ENCODE measurements around the gene PREX1. TPM values are rescaled to one million over a fixed set of nuclear protein-coding genes. Genes with fewer than 3 reads are reported as not detected.

Gene PREX1
- total RNA-seq, 2 experiments from 2014 or later: 82.8 to 86.5 TPM

- CTCF ChIA-PET: interaction anchor here (1.4 to 1.5 kb wide), 2 partner anchors 15 to 16 kb away, joined by 3 to 4 read pairs; no protein-coding TSS in a partner anchor
- POLR2A ChIA-PET: no interaction called here
Measured at GRCh38 chr20:48673507-48673906, 154.3 kb downstream of the PREX1 start.

- ChIA-PET CTCF (interaction anchor here (0.7 to 1.4 kb wide), 2 partner anchors 15 to 16 kb away, joined by 3 to 4 read pairs; no protein-coding TSS in a partner anchor), POLR2A (no interaction called here)
Measured at GRCh38 chr20:48672324-48672723, 155.5 kb downstream of the PREX1 start.

GRCh38 chr20:48671141-48671540, 156.7 kb downstream of the PREX1 start:
- ChIA-PET CTCF (no interaction called here), POLR2A (no interaction called here)

- CTCF ChIA-PET: no interaction called here
- POLR2A ChIA-PET: no interaction called here
Measured at GRCh38 chr20:48669946-48670605, 157.7 kb downstream of the PREX1 start.

- CTCF ChIA-PET: interaction anchor here (1.0 to 2.8 kb wide), 2 partner anchors 11 to 101 kb away, joined by 3 to 13 read pairs; no protein-coding TSS in a partner anchor
- POLR2A ChIA-PET: no interaction called here
Measured at GRCh38 chr20:48668451-48668946, 159.3 kb downstream of the PREX1 start.

GRCh38 chr20:48667889-48668413, 159.8 kb downstream of the PREX1 start:
- ChIA-PET POLR2A (no interaction called here), CTCF (interaction anchor here (1.0 to 2.8 kb wide), 2 partner anchors 10 to 102 kb away, joined by 3 to 13 read pairs; no protein-coding TSS in a partner anchor)

GRCh38 chr20:48667481-48667880, 160.3 kb downstream of the PREX1 start:
- ChIA-PET CTCF (interaction anchor here (2.8 kb wide), 1 partner anchor 10 kb away, joined by 13 read pairs; no protein-coding TSS in a partner anchor), POLR2A (no interaction called here)

GRCh38 chr20:48665785-48666184, 162.0 kb downstream of the PREX1 start:
- ChIA-PET CTCF (no interaction called here), POLR2A (no interaction called here)

- ChIA-PET CTCF (no interaction called here), POLR2A (no interaction called here)
Measured at GRCh38 chr20:48662711-48663110, 165.1 kb downstream of the PREX1 start.

GRCh38 chr20:48661575-48662455, 166.0 kb downstream of the PREX1 start:
- POLR2A ChIA-PET: no interaction called here
- CTCF ChIA-PET: no interaction called here

GRCh38 chr20:48660788-48661187, 167.0 kb downstream of the PREX1 start:
- POLR2A ChIA-PET: no interaction called here
- CTCF ChIA-PET: interaction anchor here (4.5 kb wide), 1 partner anchor 246 kb away, joined by 76 read pairs; no protein-coding TSS in a partner anchor

GRCh38 chr20:48659858-48660257, 167.9 kb downstream of the PREX1 start:
- CTCF ChIA-PET: interaction anchor here (4.5 kb wide), 1 partner anchor 247 kb away, joined by 76 read pairs; no protein-coding TSS in a partner anchor

GRCh38 chr20:48658505-48658904, 169.3 kb downstream of the PREX1 start:
- ChIA-PET POLR2A (no interaction called here), CTCF (interaction anchor here (1.1 to 4.5 kb wide), 11 partner anchors 9 to 258 kb away, joined by 3 to 76 read pairs (median 5); no protein-coding TSS in a partner anchor)

More at GRCh38 chr20:48659858-48660257, 167.9 kb downstream of the PREX1 start:
- POLR2A ChIA-PET: no interaction called here

GRCh38 chr20:48658198-48658476, 169.7 kb downstream of the PREX1 start:
- CTCF ChIA-PET: interaction anchor here (0.8 to 4.5 kb wide), 36 partner anchors 9 to 292 kb away, joined by 3 to 76 read pairs (median 4); no protein-coding TSS in a partner anchor
- POLR2A ChIA-PET: interaction anchor here (1.1 to 1.3 kb wide), 2 partner anchors 101 to 171 kb away, joined by 3 to 4 read pairs; no protein-coding TSS in a partner anchor

- ChIA-PET POLR2A (interaction anchor here (1.1 to 1.3 kb wide), 2 partner anchors 102 to 171 kb away, joined by 3 to 4 read pairs; no protein-coding TSS in a partner anchor), CTCF (interaction anchor here (0.6 to 4.5 kb wide), 45 partner anchors 9 to 293 kb away, joined by 3 to 76 read pairs (median 4); partner anchors contain the start of gene ARFGEF2)
Measured at GRCh38 chr20:48657426-48658197, 170.2 kb downstream of the PREX1 start.

- CTCF ChIA-PET: interaction anchor here (0.8 to 4.5 kb wide), 17 partner anchors 14 to 264 kb away, joined by 3 to 76 read pairs (median 4); partner anchors contain the start of gene ARFGEF2
- POLR2A ChIA-PET: interaction anchor here (1.1 to 1.3 kb wide), 2 partner anchors 103 to 172 kb away, joined by 3 to 4 read pairs; no protein-coding TSS in a partner anchor
Measured at GRCh38 chr20:48656661-48657211, 171.1 kb downstream of the PREX1 start.

GRCh38 chr20:48656137-48656536, 171.7 kb downstream of the PREX1 start:
- POLR2A ChIA-PET: no interaction called here

GRCh38 chr20:48653706-48654051, 174.1 kb downstream of the PREX1 start:
- CTCF ChIA-PET: interaction anchor here (1.0 kb wide), 1 partner anchor 251 kb away, joined by 3 read pairs; no protein-coding TSS in a partner anchor

More at GRCh38 chr20:48656137-48656536, 171.7 kb downstream of the PREX1 start:
- CTCF ChIA-PET: interaction anchor here (1.5 to 1.9 kb wide), 2 partner anchors 27 to 249 kb away, joined by 6 to 7 read pairs; no protein-coding TSS in a partner anchor

More at GRCh38 chr20:48653706-48654051, 174.1 kb downstream of the PREX1 start:
- POLR2A ChIA-PET: no interaction called here
